Astrocyte (in vitro differentiated cells and primary cell): ENCODE results near the gene SIPA1. TPM values are rescaled to one million over a fixed set of nuclear protein-coding genes. Genes with fewer than 3 reads are reported as not detected.

Experiments used
- DNase-seq: peaks from one replicate; pipeline ENCODE4 v3.0.0-alpha.2; 2010; ENCODE audit warnings: low read depth
- FAIRE-seq: peaks from 2 replicates; lab custom pipeline; 2011; peaks lifted over from hg19 to GRCh38; lab: Jason Lieb, UNC
- H2AFZ ChIP-seq: 2 replicates; pipeline ENCODE4 v1.6.0; 2012; ENCODE audit warnings: low read depth, low read length, inconsistent platforms
- H3K27ac ChIP-seq: 2 replicates; pipeline ENCODE4 v1.5.1; 2011; ENCODE audit warnings: low read depth, low read length, inconsistent platforms
- H3K27me3 ChIP-seq: 2 replicates; pipeline ENCODE4 v1.6.0; 2011; ENCODE audit warnings: low read length, inconsistent platforms; ENCODE audit not compliant: insufficient read depth
- H3K36me3 ChIP-seq: 2 replicates; pipeline ENCODE4 v1.5.1; 2011; ENCODE audit warnings: low read length, inconsistent platforms; ENCODE audit not compliant: insufficient read depth
- H3K4me1 ChIP-seq: 2 replicates; pipeline ENCODE4 v1.5.1; 2011; ENCODE audit warnings: low read length, inconsistent platforms; ENCODE audit not compliant: insufficient read depth
- H3K4me2 ChIP-seq: 2 replicates; pipeline ENCODE4 v1.6.0; 2012; ENCODE audit warnings: low read length, inconsistent platforms
- H3K4me3 ChIP-seq: 2 replicates; pipeline ENCODE4 v1.5.1; 2011; ENCODE audit warnings: low read depth, mild to moderate bottlenecking, low read length, inconsistent platforms; ENCODE audit not compliant: insufficient read depth
- H3K79me2 ChIP-seq: 2 replicates; pipeline ENCODE4 v1.6.0; 2012; ENCODE audit warnings: mild to moderate bottlenecking, low read length, inconsistent platforms; ENCODE audit not compliant: insufficient read depth
- H3K9ac ChIP-seq: 2 replicates; pipeline ENCODE4 v1.6.0; 2012; ENCODE audit warnings: mild to moderate bottlenecking, low read length, inconsistent platforms
- H3K9me3 ChIP-seq: 2 replicates; pipeline ENCODE4 v1.5.1; 2012; ENCODE audit warnings: low read depth, mild to moderate bottlenecking, low read length, inconsistent platforms; ENCODE audit not compliant: insufficient read depth
- H4K20me1 ChIP-seq: 2 replicates; pipeline ENCODE4 v1.6.0; 2012; ENCODE audit warnings: low read length, inconsistent platforms; ENCODE audit not compliant: insufficient read depth
- H3K27ac Mint-ChIP-seq: one replicate; pipeline ENCODE4 v1.8.0; 2021; ENCODE audit warnings: mild to moderate bottlenecking, mixed read lengths; ENCODE audit not compliant: unreplicated experiment
- H3K27me3 Mint-ChIP-seq: one replicate; pipeline ENCODE4 v1.8.0; 2021; ENCODE audit warnings: low read depth, mixed read lengths; ENCODE audit not compliant: unreplicated experiment
- H3K36me3 Mint-ChIP-seq: one replicate; pipeline ENCODE4 v1.8.0; 2021; ENCODE audit warnings: low read depth, mixed read lengths; ENCODE audit not compliant: unreplicated experiment
- H3K4me1 Mint-ChIP-seq: one replicate; pipeline ENCODE4 v1.8.0; 2021; ENCODE audit warnings: low read depth, mixed read lengths; ENCODE audit not compliant: unreplicated experiment
- H3K4me3 Mint-ChIP-seq: one replicate; pipeline ENCODE4 v1.8.0; 2021; ENCODE audit warnings: mild to moderate bottlenecking, moderate library complexity, mixed read lengths; ENCODE audit not compliant: unreplicated experiment
- H3K9me3 Mint-ChIP-seq: one replicate; pipeline ENCODE4 v1.8.0; 2021; ENCODE audit warnings: mild to moderate bottlenecking, mixed read lengths; ENCODE audit not compliant: unreplicated experiment
- CTCF ChIP-seq: IDR thresholded peaks from 2 replicates; pipeline ENCODE4 v1.5.1; 2011; ENCODE audit warnings: low read depth, mild to moderate bottlenecking, inconsistent platforms, low read length, moderate library complexity; ENCODE audit not compliant: insufficient read depth
- EZH2 ChIP-seq: IDR thresholded peaks from 2 replicates; pipeline ENCODE4 v1.6.1; 2012; ENCODE audit warnings: mild to moderate bottlenecking, low read length, inconsistent platforms; ENCODE audit not compliant: insufficient read depth
- total RNA-seq: library from RNA; stranded (reverse); gene quantifications from 2 replicates; pipeline ENCODE4 v1.2.1, GENCODE V29; 2021

Gene SIPA1
- total RNA-seq, 1 donor from 2014 or later: 26.7 TPM

GRCh38 chr11:65646958-65647701 lies 9.2 kb downstream of the SIPA1 start:
- no peak for TF ChIP-seq EZH2
- TF ChIP-seq CTCF: no peak
- DNase-seq (no peak), FAIRE-seq (no peak)
- H2AFZ ChIP-seq: peak overlapping the region; percentile 75
- no peaks in the 10 kb centered on the region for H3K27me3 ChIP-seq
- H3K9me3 ChIP-seq: no peaks in the 10 kb centered on the region
- no peak overlapping the region for H3K27ac ChIP-seq
- peak overlapping the region; percentile 24 for H3K4me3 ChIP-seq
- peaks cover 5% of the 10 kb centered on the region for H4K20me1 ChIP-seq
- peaks cover 22% of the 10 kb centered on the region for H3K4me1 Mint-ChIP-seq
- no peaks in the 10 kb centered on the region for H3K27me3 Mint-ChIP-seq
- no peaks in the 10 kb centered on the region for H3K36me3 ChIP-seq
- peak overlapping the region; percentile 74 for H3K4me2 ChIP-seq
- H3K4me1 ChIP-seq: peaks cover 16% of the 10 kb centered on the region
- H3K27ac Mint-ChIP-seq: no peak overlapping the region
- H3K9ac ChIP-seq: no peak overlapping the region
- no peaks in the 10 kb centered on the region for H3K79me2 ChIP-seq
- H3K36me3 Mint-ChIP-seq: peaks cover 11% of the 10 kb centered on the region
- H3K4me3 Mint-ChIP-seq: no peak overlapping the region
- H3K9me3 Mint-ChIP-seq: peaks cover 4% of the 10 kb centered on the region

- no peaks in the 10 kb centered on the region for H3K27me3 ChIP-seq
- no peak for TF ChIP-seq CTCF
- peaks cover 17% of the 10 kb centered on the region for H3K4me1 ChIP-seq
- no peak overlapping the region for H3K27ac Mint-ChIP-seq
- H3K9me3 ChIP-seq: no peaks in the 10 kb centered on the region
- peaks cover 5% of the 10 kb centered on the region for H3K9me3 Mint-ChIP-seq
- no peaks in the 10 kb centered on the region for H3K79me2 ChIP-seq
- no peak overlapping the region for H3K4me3 ChIP-seq
- peaks cover 25% of the 10 kb centered on the region for H3K4me1 Mint-ChIP-seq
- no peak overlapping the region for H3K27ac ChIP-seq
- no peaks in the 10 kb centered on the region for H3K36me3 ChIP-seq
- H3K4me2 ChIP-seq: no peak overlapping the region
- peaks cover 5% of the 10 kb centered on the region for H4K20me1 ChIP-seq
- H3K36me3 Mint-ChIP-seq: peaks cover 14% of the 10 kb centered on the region
- H3K9ac ChIP-seq: no peak overlapping the region
- H2AFZ ChIP-seq: no peak overlapping the region
- no peaks in the 10 kb centered on the region for H3K27me3 Mint-ChIP-seq
- DNase-seq (no peak), FAIRE-seq (no peak)
- no peak overlapping the region for H3K4me3 Mint-ChIP-seq
Measured at GRCh38 chr11:65648997-65649493, 11.1 kb downstream of the SIPA1 start.
